Panc1 (cell line): ENCODE results near the gene CTTNBP2NL. TPM values are rescaled to one million over a fixed set of nuclear protein-coding genes. Genes with fewer than 3 reads are reported as not detected.

Experiments
- ATAC-seq: fragments of 200-7000 bp; cut with Tn5 transposase; 2 replicates; pipeline ENCODE4 v1.9.1; 2020; ENCODE audit warnings: mild to moderate bottlenecking, moderate library complexity
- BruUV-seq: library from RNA; stranded (reverse); fragments of 400-500 nt; replicated peaks from 2 replicates; lab custom pipeline; 2021; lab: Mats Ljungman, UMichigan
- CTCF ChIA-PET: fragments of 300-600 bp; sonication (Branson Sonifier 250); formaldehyde crosslinking; loops from one replicate; lab custom pipeline; 2022; ENCODE audit warnings: antibody characterized with exemption; lab: Charles Lee
- POLR2A ChIA-PET: fragments of 300-600 bp; sonication (Branson Sonifier 250); formaldehyde crosslinking; loops from one replicate; lab custom pipeline; 2022; ENCODE audit warnings: antibody characterized with exemption; lab: Charles Lee
- DNase-seq: peaks from one replicate; pipeline ENCODE4 v3.0.0-alpha.2; 2010; ENCODE audit warnings: low read depth, low spot score
- H3K27ac ChIP-seq: 2 replicates; pipeline ENCODE4 v1.5.1; 2011; ENCODE audit warnings: mild to moderate bottlenecking, low read length, inconsistent platforms
- H3K27me3 ChIP-seq: fragments of 200-500 bp; sonication (Bioruptor generic); 2 replicates; pipeline ENCODE4 v1.6.0; 2014; ENCODE audit warnings: low read length, inconsistent platforms; ENCODE audit not compliant: control insufficient read depth, insufficient read depth
- H3K36me3 ChIP-seq: fragments of 200-500 bp; sonication (Bioruptor generic); 2 replicates; pipeline ENCODE4 v1.5.1; 2014; ENCODE audit warnings: inconsistent platforms, mild to moderate bottlenecking, low read length, moderate library complexity; ENCODE audit not compliant: control insufficient read depth, insufficient read depth
- H3K4me1 ChIP-seq: 2 replicates; pipeline ENCODE4 v1.5.1; 2011; ENCODE audit warnings: inconsistent platforms, mild to moderate bottlenecking, low read length, moderate library complexity; ENCODE audit not compliant: control insufficient read depth, insufficient read depth
- H3K4me3 ChIP-seq, 2 experiments: 2 replicates each; pipeline ENCODE4 v1.5.1; 2011 to 2012; ENCODE audit warnings: low read depth in 2 of 2, low read length in 2 of 2, mild to moderate bottlenecking in 2 of 2, inconsistent platforms in 1 of 2, moderate library complexity in 1 of 2
- H3K9me3 ChIP-seq: fragments of 200-500 bp; sonication (Bioruptor generic); 2 replicates; pipeline ENCODE4 v1.5.1; 2014; ENCODE audit warnings: low read depth, mild to moderate bottlenecking, inconsistent platforms, low read length, moderate library complexity; ENCODE audit not compliant: control insufficient read depth, insufficient read depth
- POLR2AphosphoS5 ChIP-seq: IDR thresholded peaks from 2 replicates; pipeline ENCODE4 v1.6.1; 2012; ENCODE audit warnings: mild to moderate bottlenecking, low read depth, low read length, moderate library complexity
- SIN3A ChIP-seq: IDR thresholded peaks from 2 replicates; pipeline ENCODE4 v1.6.1; 2012; ENCODE audit warnings: low read depth, mild to moderate bottlenecking, low read length, moderate library complexity, borderline replicate concordance; ENCODE audit not compliant: insufficient read depth
- TCF7L2 ChIP-seq: IDR thresholded peaks from 2 replicates; pipeline ENCODE4 v1.6.1; 2011; ENCODE audit warnings: mild to moderate bottlenecking, low read depth, low read length, inconsistent platforms
- in situ Hi-C: cut with HindIII; loops from 2 replicates; pipeline ENCODE4 v1.10.0; 2016; ENCODE audit warnings: low sequenced_read_pairs, low pct_unique_long_range_greater_than_20kb
- intact Hi-C: fragments of 100-400 bp; cut with micrococcal nuclease; formaldehyde crosslinking; loops from one replicate; pipeline ENCODE4 v1.10.0; 2022; ENCODE audit not compliant: unreplicated experiment
- total RNA-seq: library from RNA; stranded (reverse); gene quantifications from one replicate; pipeline ENCODE4 v1.2.1, GENCODE V29; 2021; ENCODE audit not compliant: unreplicated experiment
- TF ChIP-seq, protein P1 (sequence below), 2 experiments: IDR thresholded peaks; 2 replicates each; pipeline ENCODE4 v1.6.1; 2011 to 2012; ENCODE audit warnings: low read depth in 2 of 2, control low read depth in 1 of 2, low read length in 1 of 2, mild to moderate bottlenecking in 1 of 2, moderate library complexity in 1 of 2; ENCODE audit not compliant: insufficient read depth in 1 of 2
- TF ChIP-seq, protein P2 (sequence below): fragments of 450-650 bp; IDR thresholded peaks from 2 replicates; pipeline ENCODE4 v1.5.1; 2017; ENCODE audit warnings: mild to moderate bottlenecking

Gene CTTNBP2NL
- total RNA-seq, 1 experiment from 2014 or later, result 18.4 TPM

DNA sequence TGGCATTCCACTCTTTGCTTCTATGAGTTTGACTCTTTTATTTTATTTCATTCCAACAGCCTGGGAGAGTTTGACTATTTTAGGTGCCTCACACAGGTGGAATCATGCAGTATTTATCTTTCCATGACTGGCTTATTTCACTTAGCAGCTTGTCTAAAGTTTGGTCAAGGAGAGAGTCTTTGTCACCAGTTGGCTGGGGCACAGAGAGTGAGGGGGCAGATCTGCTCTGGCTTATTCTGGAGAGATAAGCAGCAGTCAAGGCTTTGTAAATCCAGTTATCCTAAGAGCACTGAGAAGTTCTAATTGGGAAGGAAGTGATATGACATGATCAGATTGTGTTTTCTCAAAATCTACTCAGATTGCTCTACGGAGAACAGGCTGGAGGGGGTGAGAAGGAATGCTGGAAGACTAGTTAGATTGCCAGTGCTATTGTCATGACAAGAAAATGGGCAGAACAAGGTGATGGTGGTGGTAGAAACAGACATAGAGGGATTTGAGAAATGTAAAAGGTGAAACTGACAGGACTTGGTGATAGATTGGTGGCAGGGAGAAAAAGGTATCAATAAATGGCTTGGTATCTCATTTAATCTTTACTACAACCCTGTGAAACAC, 12.1 kb upstream of the CTTNBP2NL start:
- Histone ChIP-seq H3K36me3 (no peaks in the 10 kb centered on the region), H3K4me1 (no peaks in the 10 kb centered on the region), H3K4me3 (no peak overlapping the region), H3K27me3 (0 out of 2 replicates have a peak, but pooled peaks cover 2% of the 10 kb centered on the region), H3K9me3 (no peaks in the 10 kb centered on the region), H3K27ac (no peak overlapping the region)
- ChIA-PET CTCF (no interaction called here), POLR2A (interaction anchor here (0.7 kb wide), 1 partner anchor 161 kb away, joined by 7 read pairs; no protein-coding TSS in a partner anchor)
- TF ChIP-seq SIN3A, result no peak
- TF ChIP-seq POLR2AphosphoS5, result no peak
- TF ChIP-seq TCF7L2, result no peak
- TF ChIP-seq, protein P1, sequence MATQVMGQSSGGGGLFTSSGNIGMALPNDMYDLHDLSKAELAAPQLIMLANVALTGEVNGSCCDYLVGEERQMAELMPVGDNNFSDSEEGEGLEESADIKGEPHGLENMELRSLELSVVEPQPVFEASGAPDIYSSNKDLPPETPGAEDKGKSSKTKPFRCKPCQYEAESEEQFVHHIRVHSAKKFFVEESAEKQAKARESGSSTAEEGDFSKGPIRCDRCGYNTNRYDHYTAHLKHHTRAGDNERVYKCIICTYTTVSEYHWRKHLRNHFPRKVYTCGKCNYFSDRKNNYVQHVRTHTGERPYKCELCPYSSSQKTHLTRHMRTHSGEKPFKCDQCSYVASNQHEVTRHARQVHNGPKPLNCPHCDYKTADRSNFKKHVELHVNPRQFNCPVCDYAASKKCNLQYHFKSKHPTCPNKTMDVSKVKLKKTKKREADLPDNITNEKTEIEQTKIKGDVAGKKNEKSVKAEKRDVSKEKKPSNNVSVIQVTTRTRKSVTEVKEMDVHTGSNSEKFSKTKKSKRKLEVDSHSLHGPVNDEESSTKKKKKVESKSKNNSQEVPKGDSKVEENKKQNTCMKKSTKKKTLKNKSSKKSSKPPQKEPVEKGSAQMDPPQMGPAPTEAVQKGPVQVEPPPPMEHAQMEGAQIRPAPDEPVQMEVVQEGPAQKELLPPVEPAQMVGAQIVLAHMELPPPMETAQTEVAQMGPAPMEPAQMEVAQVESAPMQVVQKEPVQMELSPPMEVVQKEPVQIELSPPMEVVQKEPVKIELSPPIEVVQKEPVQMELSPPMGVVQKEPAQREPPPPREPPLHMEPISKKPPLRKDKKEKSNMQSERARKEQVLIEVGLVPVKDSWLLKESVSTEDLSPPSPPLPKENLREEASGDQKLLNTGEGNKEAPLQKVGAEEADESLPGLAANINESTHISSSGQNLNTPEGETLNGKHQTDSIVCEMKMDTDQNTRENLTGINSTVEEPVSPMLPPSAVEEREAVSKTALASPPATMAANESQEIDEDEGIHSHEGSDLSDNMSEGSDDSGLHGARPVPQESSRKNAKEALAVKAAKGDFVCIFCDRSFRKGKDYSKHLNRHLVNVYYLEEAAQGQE (IDR thresholded peaks at IDR 0.05; ENCODE audit: insufficient read depth in 1 of 2, low read depth in 2 of 2, low read length in 1 of 2), result no peak
- in situ Hi-C loops, result no loop called here
- intact Hi-C loops, result no loop called here
- ATAC-seq (no peak), DNase-seq (no peak)
- no TSS peak for BruUV-seq

DNA sequence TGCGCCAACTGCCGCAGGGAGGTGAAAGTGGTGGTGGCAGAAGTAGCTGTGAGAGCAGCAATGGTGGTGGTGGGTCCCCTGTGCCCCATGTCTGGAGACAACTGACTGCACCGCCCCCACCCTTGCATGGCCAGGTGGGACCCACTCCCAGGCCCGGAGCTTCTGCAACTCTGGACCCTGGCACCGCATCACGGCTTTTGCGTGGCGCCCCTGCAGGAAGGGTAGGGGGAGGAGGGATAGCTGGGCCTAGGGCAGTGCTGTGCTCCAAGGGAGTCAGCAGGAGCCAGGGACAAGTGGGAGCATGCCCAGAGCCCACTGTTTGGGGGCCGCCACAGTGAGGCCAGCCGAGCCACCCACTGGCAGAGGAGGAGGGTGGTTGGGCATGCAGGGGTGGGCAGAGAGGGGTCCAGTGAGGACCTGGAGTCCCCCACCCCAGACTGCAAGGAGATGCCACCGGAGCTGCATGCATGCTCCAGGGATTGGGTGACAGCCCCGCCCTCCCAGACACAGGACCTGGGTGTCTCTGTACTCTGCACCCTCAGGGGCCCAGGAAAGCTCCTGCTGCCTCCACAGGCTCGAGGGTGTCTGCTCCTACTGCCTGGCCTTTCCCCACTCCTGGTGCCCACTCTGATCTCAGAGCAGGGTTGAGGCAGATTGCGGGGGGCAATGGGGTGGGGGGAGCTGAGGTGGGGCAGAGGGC, 9.8 kb upstream of the CTTNBP2NL start:
- intact Hi-C loops (no loop called here), in situ Hi-C loops (no loop called here)
- no peak for ATAC-seq

More for the DNA sequence above, 9.8 kb upstream of the CTTNBP2NL start:
- no peaks in the 10 kb centered on the region for H3K9me3 ChIP-seq
- 0 out of 2 replicates have a peak, but pooled peaks cover 2% of the 10 kb centered on the region for H3K27me3 ChIP-seq
- no peak overlapping the region for H3K27ac ChIP-seq
- ChIA-PET POLR2A (no interaction called here), CTCF (no interaction called here)
- no peaks in the 10 kb centered on the region for H3K36me3 ChIP-seq
- no peaks in the 10 kb centered on the region for H3K4me1 ChIP-seq
- no peak for TF ChIP-seq TCF7L2
- TF ChIP-seq POLR2AphosphoS5, result no peak
- TF ChIP-seq, protein P2, sequence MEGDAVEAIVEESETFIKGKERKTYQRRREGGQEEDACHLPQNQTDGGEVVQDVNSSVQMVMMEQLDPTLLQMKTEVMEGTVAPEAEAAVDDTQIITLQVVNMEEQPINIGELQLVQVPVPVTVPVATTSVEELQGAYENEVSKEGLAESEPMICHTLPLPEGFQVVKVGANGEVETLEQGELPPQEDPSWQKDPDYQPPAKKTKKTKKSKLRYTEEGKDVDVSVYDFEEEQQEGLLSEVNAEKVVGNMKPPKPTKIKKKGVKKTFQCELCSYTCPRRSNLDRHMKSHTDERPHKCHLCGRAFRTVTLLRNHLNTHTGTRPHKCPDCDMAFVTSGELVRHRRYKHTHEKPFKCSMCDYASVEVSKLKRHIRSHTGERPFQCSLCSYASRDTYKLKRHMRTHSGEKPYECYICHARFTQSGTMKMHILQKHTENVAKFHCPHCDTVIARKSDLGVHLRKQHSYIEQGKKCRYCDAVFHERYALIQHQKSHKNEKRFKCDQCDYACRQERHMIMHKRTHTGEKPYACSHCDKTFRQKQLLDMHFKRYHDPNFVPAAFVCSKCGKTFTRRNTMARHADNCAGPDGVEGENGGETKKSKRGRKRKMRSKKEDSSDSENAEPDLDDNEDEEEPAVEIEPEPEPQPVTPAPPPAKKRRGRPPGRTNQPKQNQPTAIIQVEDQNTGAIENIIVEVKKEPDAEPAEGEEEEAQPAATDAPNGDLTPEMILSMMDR, result no peak
- TF ChIP-seq, protein P1 (IDR thresholded peaks at IDR 0.05; ENCODE audit: insufficient read depth in 1 of 2, low read depth in 2 of 2, low read length in 1 of 2), result no peak
- no peak for TF ChIP-seq SIN3A
- BruUV-seq, result no TSS peak
- no peak for DNase-seq
- no peak overlapping the region for H3K4me3 ChIP-seq
